ENCODE results near the gene CNOT3. TPM values are rescaled to one million over a fixed set of nuclear protein-coding genes. Genes with fewer than 3 reads are reported as not detected.

Gene CNOT3
- total and polyA plus RNA-seq, 2 of the 13 experiments (the other 11 are each of a cell fraction or from before 2014, with no cell fraction given) = 4.3 to 5.8 TPM

GRCh38 chr19:54137699-54138488, at the start of gene CNOT3 (continued):
- TF ChIP-seq ZNF563 (CRISPR knock-in tag; IDR thresholded peaks at IDR 0.05) (peak; percentile 72; the same call in 1 of the 2 replicates), EZH2 (conservative IDR thresholded peaks at IDR 0.05; ENCODE audit: low read depth, low read length) (no peak), PREB (CRISPR knock-in tag; IDR thresholded peaks at IDR 0.05) (no peak), SMARCC2 (IDR thresholded peaks at IDR 0.05) (no peak), AKNA (CRISPR knock-in tag; IDR thresholded peaks at IDR 0.05; ENCODE audit: borderline replicate concordance) (no peak), ZNF230 (CRISPR knock-in tag; IDR thresholded peaks at IDR 0.05) (no peak), SAP130 (CRISPR knock-in tag; IDR thresholded peaks at IDR 0.05; ENCODE audit: low read depth) (peak; percentile 51; the same call in 1 of the 2 replicates), POLR2A (IDR thresholded peaks at IDR 0.05; ENCODE audit: insufficient read depth in 1 of 2, low read depth in 2 of 2, low read length in 2 of 2) (peak; percentile 78 to 82), HMGXB4 (CRISPR knock-in tag; IDR thresholded peaks at IDR 0.05; ENCODE audit: borderline replicate concordance in 1 of 2, low read depth in 1 of 2) (peak in 1 of 2 experiments; percentile 9; a peak in 1 of 4 replicates), ZBTB43 (CRISPR knock-in tag; conservative IDR thresholded peaks at IDR 0.05) (peak; percentile 30; the same call in 1 of the 2 replicates), TERF1 (CRISPR knock-in tag; IDR thresholded peaks at IDR 0.05) (peak; percentile 29; the same call in 1 of the 2 replicates), XRCC5 (optimal IDR thresholded peaks at IDR 0.05; ENCODE audit: low read length) (no peak), ZNF710 (CRISPR knock-in tag; IDR thresholded peaks at IDR 0.05; ENCODE audit: borderline replicate concordance) (0 out of 2 replicates have a peak, but pooled peaks have one; percentile 17), MTA3 (CRISPR knock-in tag; IDR thresholded peaks at IDR 0.05) (no peak), EED (CRISPR knock-in tag; IDR thresholded peaks at IDR 0.05) (peak; percentile 71; the same call in 1 of the 2 replicates)

Data from HepG2 (cell line).